Ascending aorta (tissue), 2 donors: ENCODE results near the gene DSPP. TPM values are rescaled to one million over a fixed set of nuclear protein-coding genes. Genes with fewer than 3 reads are reported as not detected.
A peak's percentile ranks its signal among the peaks of the same experiment; 100 is the strongest.

Experiments
- DNase-seq, 2 donors: peaks; one replicate each; pipeline ENCODE4 v3.0.0-alpha.2; 2019; ENCODE audit warnings: low spot score in 2 of 2
- H3K27ac ChIP-seq, 2 donors: fragments of 200-600 bp; sonication (generic); one replicate each; pipeline ENCODE4 v1.5.1; 2016 to 2017; ENCODE audit warnings: mild to moderate bottlenecking in 1 of 2
- H3K27me3 ChIP-seq: fragments of 200-600 bp; sonication (generic); one replicate; pipeline ENCODE4 v1.5.1; 2017
- H3K36me3 ChIP-seq, 2 donors: fragments of 200-600 bp; sonication (generic); one replicate each; pipeline ENCODE4 v1.5.1; 2016
- H3K4me1 ChIP-seq, 2 donors: fragments of 200-600 bp; sonication (generic); one replicate each; pipeline ENCODE4 v1.5.1; 2016 to 2017; ENCODE audit warnings: mild to moderate bottlenecking in 1 of 2
- H3K4me3 ChIP-seq, 2 donors: fragments of 200-600 bp; sonication (generic); one replicate each; pipeline ENCODE4 v1.5.1; 2016 to 2017; ENCODE audit warnings: mild to moderate bottlenecking in 1 of 2
- H3K9me3 ChIP-seq, 2 donors: fragments of 200-600 bp; sonication (generic); one replicate each; pipeline ENCODE4 v1.5.1; 2016
- CTCF ChIP-seq, 3 experiments: fragments of 200-600 bp in 2 of 3; fragments of 450-650 bp in 1 of 3; sonication (generic) in 2 of 3; IDR thresholded peaks; one replicate each; pipeline ENCODE4 v1.5.1; 2016 to 2019; ENCODE audit warnings: antibody characterized with exemption in 3 of 3, mild to moderate bottlenecking in 1 of 3, moderate library complexity in 1 of 3
- intact Hi-C: fragments of 100-400 bp; cut with DNase I; formaldehyde crosslinking; loops from one replicate; pipeline ENCODE4 v1.15.1; 2023
- total RNA-seq: library from RNA; depleted of rRNA; stranded (reverse); fragments of >200 nt; gene quantifications from one replicate; pipeline ENCODE4 v1.1.0, GENCODE V29; 2016

The DSPP gene
- total RNA-seq, 1 donor from 2014 or later, result not detected

- intact Hi-C loops, result loop anchor here (2.0 to 5.0 kb wide), 2 partner anchors 39 to 117 kb away; no protein-coding TSS in a partner anchor
- Histone ChIP-seq H3K9me3 (no peaks in the 10 kb centered on the region), H3K27ac (peak overlapping the region; percentile 6 to 57)
These were observed 51.1 kb downstream of the DSPP start for GRCh38 chr4:87659247-87659931.

DNA sequence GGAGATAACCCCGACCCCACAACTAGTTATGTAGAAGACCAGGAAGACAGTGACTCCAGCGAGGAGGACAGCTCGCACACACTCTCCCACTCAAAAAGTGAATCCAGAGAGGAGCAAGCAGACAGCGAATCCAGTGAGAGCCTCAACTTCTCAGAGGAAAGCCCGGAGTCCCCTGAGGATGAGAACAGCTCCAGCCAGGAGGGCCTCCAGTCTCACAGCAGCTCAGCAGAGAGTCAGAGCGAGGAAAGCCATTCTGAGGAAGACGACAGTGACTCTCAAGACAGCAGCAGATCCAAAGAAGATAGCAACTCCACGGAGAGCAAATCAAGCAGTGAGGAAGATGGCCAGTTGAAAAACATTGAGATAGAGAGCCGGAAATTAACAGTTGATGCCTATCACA, 54.5 kb downstream of the DSPP start:
- no peak overlapping the region for H3K27ac ChIP-seq
- H3K27me3 ChIP-seq, result no peaks in the 10 kb centered on the region
- TF ChIP-seq CTCF (IDR thresholded peaks at IDR 0.05), result no peak
- H3K4me3 ChIP-seq, result no peak overlapping the region
- no peak for DNase-seq
- intact Hi-C loops, result no loop called here
- no peaks in the 10 kb centered on the region for H3K9me3 ChIP-seq
- peaks cover 0 to 14% of the 10 kb centered on the region in 2 donors for H3K4me1 ChIP-seq
- H3K36me3 ChIP-seq, result no peaks in the 10 kb centered on the region

More at GRCh38 chr4:87659247-87659931, 51.1 kb downstream of the DSPP start:
- Histone ChIP-seq H3K4me3 (no peak overlapping the region), H3K27me3 (no peaks in the 10 kb centered on the region), H3K4me1 (peaks cover 2 to 22% of the 10 kb centered on the region in 2 donors), H3K36me3 (no peaks in the 10 kb centered on the region)
- TF ChIP-seq CTCF (IDR thresholded peaks at IDR 0.05), result no peak
- DNase-seq, result no peak

Other genes with a start within 250 kb of the DSPP start
- gene HSD17B11, start 217.3 kb upstream of the DSPP start, total RNA-seq, result 29.8 TPM
- 35.9 TPM for gene NUDT9, start 186.0 kb upstream of the DSPP start, total RNA-seq
- 830 TPM for gene SPARCL1, start 79.2 kb upstream of the DSPP start, total RNA-seq
- not detected for gene DMP1, start 41.8 kb downstream of the DSPP start, total RNA-seq
- gene IBSP, start 191.0 kb downstream of the DSPP start, total RNA-seq, result not detected
- not detected for gene MEPE, start 224.4 kb downstream of the DSPP start, total RNA-seq